GM18508 (cell line): Measurements from ENCODE around the gene PAPOLA.

ENCODE experiments used
- ATAC-seq: cut with Tn5 transposase; IDR thresholded peaks from one replicate; pipeline ENCODE4 v1.9.1; 2021; ENCODE audit warnings: moderate number of reproducible peaks; ENCODE audit not compliant: insufficient read depth, unreplicated experiment

The PAPOLA gene

DNA sequence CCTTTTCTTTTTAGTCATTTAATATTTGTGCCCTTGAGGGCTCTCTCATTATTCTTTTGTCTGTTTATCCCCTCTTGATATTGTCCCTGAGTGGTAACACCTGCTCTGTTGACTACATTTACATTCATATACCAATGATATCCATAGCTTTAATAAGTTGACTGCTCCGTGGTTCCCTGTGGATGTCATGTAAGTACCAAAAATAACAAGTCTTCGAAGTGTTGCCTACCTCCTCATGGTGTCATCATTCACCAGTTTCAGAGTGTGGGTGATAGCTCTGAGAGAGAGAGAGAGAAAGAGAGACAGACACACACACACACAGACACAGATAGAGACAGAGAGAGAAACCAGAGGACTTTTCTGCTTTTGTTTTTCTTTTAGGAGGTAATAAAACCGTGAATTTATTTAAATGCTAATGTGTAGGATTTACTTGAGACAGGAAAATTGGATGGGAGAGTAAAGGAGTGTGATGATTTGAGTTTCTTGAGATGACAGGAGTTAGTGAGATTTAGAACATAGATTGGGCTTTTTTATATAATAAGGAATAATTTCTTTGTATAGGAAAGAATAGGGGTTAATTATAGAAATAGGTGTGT, 52.2 kb downstream of the PAPOLA start:
- no peak for ATAC-seq

DNA sequence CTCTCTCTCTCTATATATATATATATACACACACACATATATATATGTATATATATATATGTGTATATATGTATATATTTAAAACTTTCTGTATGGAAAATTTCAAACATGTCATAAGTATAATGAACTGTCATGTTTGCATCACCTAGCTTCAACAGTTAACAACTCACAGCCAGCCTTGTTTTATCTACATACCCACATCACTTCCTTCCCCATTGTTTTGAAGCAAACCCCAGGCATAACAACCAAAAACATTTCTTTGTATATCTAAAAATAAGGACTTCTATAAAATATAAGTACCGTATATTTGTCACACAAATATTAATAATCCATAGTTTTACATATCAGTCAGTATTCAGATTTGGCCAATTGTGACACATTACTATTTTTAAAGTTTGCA, 57.4 kb downstream of the PAPOLA start:
- ATAC-seq, result no peak

GRCh38 chr14:96564389-96564788, 62.2 kb downstream of the PAPOLA start:
- ATAC-seq, result no peak

GRCh38 chr14:96565811-96566210, 63.6 kb downstream of the PAPOLA start:
- no peak for ATAC-seq

GRCh38 chr14:96567289-96567899, 65.2 kb downstream of the PAPOLA start:
- no peak for ATAC-seq

GRCh38 chr14:96568621-96569020, 66.4 kb downstream of the PAPOLA start:
- ATAC-seq, result no peak

DNA sequence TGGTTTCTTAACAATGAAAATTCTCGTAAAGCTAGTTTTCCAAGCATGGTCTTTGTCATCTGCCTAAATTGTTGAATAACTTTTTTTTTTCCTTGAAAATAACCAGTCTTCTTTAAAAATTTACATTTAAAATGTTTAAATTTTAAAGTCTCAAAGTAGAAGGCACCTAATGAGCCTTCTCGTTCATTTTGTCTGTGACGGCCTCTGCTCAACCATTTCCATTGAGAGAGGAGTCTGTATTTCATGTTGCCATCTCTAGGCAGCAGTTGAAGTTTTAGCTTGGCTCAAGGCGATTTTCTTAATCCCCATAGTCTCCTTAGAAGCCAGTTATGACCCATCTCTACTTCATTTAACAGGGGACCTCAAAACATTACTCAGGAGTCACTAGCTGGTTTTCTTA, 69.1 kb downstream of the PAPOLA start:
- no peak for ATAC-seq

DNA sequence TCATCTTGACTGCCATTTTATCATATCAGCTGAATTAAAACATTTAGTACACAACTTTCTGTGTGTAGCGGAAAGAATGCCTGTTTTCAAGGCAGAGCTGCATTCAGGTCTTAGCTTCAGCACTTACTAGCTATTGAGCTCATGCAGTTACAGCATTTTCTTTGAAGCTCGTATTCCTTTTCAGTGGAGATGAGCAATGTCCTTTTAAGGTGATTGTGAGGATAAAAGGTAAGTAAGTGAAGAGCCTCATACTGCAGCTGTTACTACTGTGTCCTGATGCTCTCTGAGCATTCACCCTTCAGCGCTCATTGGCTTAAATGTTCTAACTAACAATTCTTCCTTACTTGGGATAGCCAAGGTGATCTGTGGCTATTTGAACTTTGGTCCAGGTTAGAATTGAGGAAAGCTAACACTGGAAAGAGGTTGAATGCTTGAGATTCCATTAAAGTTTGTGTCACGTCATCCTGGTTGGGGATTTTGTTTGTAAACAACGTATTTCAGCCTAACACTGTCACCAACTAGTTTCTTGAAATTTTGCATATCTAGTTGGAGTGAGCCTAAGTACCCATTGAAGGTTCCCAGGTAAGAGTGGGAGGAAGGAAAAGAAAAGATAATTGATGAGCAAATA, 71.4 kb downstream of the PAPOLA start:
- ATAC-seq, result no peak

GRCh38 chr14:96574171-96574632, 72.0 kb downstream of the PAPOLA start:
- no peak for ATAC-seq

- ATAC-seq, result no peak
These were observed 72.8 kb downstream of the PAPOLA start for GRCh38 chr14:96574633-96575632.

DNA sequence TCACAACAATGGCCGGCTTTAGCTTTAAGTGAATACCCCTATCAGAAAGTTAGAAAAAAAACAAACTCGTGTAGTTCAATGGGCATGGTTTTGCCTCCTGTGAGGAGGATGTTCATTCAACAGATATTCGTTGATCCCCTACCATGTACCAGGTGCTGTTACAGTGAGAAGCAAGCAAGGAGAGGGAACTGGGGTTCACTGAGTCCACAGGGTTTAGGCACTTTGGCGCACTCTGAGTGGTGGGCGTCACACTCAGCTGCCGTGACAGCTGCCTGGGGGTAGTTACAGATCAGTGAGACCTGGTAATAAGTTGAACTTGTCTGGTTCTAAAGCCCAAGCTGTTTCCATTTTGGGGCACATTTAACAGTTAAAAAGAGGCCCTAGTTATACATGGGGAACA, 74.2 kb downstream of the PAPOLA start:
- no peak for ATAC-seq

DNA sequence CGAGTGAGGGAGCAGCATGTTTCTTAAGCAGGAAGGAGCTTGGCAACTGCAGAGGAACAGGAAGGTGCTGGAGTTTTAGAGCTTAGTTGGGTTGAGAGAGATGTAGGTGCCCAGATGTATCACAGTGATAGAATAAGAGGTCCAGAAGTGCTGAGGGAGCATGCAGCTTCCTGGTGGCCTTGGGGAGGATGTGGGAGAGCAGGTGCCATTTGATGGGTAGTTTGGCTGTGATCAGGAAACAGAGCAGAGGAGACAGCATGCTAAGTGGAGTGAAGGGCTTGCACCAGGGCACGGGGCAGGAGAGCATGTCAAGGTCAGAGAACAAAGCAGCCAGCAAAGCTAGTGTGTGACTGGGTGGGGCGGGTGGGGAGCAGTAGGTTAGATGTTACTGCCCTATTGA, 74.8 kb downstream of the PAPOLA start:
- ATAC-seq, result no peak

- no peak for ATAC-seq
These were observed 76.4 kb downstream of the PAPOLA start for GRCh38 chr14:96578619-96579018.

GRCh38 chr14:96579358-96579757, 77.2 kb downstream of the PAPOLA start:
- ATAC-seq, result no peak

GRCh38 chr14:96579855-96580254, 77.7 kb downstream of the PAPOLA start:
- ATAC-seq, result no peak

GRCh38 chr14:96580566-96580965, 78.4 kb downstream of the PAPOLA start:
- ATAC-seq, result no peak

GRCh38 chr14:96581026-96581425, 78.8 kb downstream of the PAPOLA start:
- ATAC-seq, result no peak

GRCh38 chr14:96581902-96582301, 79.7 kb downstream of the PAPOLA start:
- no peak for ATAC-seq

- no peak for ATAC-seq
These were observed 80.3 kb downstream of the PAPOLA start for GRCh38 chr14:96582411-96582961.

GRCh38 chr14:96582995-96583394, 80.8 kb downstream of the PAPOLA start:
- no peak for ATAC-seq
